Limb (tissue), 2 donors: ENCODE results near the gene HADHA.

Experiments used
- DNase-seq, 2 donors: peaks; one replicate each; pipeline ENCODE4 v3.0.0-alpha.2; 2016; ENCODE audit errors: extremely low spot score in 2 of 2

Gene HADHA

GRCh38 chr2:26245231-26245732 is 850 bp upstream of the HADHA start:
- DNase-seq, result no peak

DNA sequence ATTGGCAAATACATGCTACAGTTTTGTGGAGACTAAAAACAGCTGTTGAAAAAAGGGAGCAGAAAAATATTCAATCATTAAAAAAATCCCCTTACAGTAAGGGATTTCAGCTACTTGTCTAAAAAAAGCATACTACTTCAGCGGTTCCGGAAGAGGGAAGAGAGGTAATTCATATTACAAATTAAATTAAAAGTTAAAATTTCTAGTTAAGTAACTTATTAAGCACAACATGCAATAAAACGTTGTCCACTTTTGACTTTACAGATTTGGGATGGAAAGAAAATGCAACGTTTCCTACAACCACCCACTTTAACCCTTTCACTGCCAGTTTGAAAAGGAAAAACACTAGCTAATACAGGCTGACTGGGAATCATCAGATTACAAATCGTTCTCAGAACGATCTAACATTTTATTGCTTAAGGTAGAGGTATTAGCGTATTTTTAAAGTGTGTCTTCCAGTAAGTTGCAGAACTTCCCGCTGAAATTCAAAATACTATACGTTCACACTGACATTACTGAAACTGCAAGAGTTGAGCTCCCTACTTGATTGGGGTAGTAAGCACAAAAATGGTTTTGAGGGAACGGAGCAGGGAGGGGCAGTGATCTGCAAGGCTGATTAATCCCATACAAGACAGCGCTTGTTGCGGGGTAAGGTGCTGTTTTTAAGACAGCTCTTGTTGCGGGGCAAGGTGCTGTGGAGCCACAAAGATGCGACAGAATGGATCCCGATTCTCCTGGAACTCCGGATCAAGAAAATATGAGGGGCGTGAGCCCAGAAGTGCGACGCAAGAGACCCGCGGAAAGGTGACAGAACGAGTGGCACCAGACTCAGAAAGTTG is 743 bp downstream of the HADHA start:
- DNase-seq, result peak in 1 of 2 donors; percentile 30

DNA sequence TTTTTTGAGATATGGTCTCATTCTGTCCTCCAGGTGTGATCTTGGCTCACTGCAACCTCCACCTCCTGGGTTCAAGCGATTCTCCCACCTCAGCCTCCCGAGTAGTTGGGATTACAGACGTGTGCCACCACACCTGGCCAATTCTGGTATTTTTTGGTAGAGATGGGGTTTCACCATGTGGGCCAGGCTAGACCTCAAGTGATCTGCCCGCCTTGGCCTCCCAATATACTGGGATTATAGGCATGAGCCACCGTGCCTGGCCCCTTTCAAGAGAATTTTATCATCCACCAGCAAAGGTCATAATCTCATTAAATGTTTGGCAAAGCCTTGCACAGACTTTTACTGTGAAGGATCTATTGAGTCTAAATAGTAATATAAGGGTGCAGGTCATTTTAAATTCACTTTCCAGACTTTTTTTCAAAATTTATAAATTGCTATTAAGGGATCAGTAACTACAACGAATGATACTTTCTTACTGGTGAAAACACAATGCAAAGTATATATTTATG is 2.5 kb downstream of the HADHA start:
- no peak for DNase-seq

DNA sequence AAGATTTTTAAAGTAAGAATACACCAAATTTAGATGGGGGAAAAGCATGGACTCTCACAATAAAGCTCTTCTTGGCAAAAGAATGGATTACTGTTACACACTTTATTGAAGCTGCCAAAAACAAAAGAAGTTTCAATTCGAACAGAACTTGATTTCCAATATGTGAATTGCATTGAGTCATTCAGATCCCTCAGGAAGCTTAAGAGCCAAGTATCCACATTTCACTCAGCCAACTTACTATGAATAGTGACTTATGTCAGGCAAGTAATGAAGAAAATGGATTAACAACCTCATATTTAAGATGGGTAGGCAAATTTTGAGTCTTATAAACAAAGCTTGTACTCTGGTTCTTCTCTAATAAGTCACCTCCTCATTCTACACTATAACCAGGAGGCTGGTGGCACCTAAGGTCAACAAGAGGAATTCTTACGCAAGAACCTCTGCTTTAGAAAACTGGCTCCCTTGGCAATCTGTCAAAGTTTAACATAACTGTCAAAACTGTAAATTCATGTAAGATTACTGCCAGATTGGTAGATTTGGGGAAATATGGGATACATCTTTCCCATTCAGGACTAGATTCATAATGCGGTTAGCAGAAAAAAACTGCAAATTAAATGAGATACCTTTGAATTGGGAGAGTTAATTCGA is 6.0 kb downstream of the HADHA start:
- no peak for DNase-seq

GRCh38 chr2:26237868-26238267 is 6.6 kb downstream of the HADHA start:
- no peak for DNase-seq

GRCh38 chr2:26235089-26235488 is 9.3 kb downstream of the HADHA start:
- DNase-seq, result no peak

DNA sequence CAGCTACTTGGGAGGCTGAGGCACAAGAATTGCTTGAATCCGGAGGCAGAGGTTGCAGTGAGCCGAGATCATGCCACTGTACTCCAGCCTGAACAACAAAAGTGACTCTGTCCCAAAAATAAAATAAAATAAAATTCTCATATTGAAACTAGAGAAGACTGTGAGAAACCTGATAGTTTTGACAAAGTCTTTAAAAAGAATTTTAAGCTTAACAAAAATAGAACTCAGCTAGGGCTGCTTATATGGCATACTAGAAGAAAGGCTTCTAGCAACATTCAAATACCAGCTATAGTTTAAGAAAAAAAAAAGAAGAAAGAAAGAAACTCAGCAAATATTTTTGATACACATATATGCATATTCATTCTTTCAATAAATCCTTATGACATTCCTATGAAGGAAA is 13.6 kb downstream of the HADHA start:
- DNase-seq, result no peak

DNA sequence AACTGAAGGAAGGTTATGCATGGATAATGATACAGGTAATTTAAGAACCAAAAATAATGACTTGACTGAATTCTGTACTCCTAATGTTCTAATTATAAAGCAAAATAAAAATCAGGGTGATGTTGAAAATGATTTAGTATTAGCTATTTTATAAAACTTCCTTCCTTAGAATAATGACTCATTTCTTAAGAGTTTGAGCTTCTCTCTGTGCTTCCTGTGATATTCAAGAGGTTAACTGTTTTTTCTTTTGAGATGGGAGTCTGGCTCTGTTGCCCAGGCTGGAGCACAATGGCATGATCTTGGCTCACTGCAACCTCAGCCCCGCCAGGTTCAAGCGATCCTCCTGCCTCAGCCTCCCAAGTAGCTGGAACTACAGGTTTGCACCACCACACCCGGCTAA is 14.8 kb downstream of the HADHA start:
- no peak for DNase-seq

DNA sequence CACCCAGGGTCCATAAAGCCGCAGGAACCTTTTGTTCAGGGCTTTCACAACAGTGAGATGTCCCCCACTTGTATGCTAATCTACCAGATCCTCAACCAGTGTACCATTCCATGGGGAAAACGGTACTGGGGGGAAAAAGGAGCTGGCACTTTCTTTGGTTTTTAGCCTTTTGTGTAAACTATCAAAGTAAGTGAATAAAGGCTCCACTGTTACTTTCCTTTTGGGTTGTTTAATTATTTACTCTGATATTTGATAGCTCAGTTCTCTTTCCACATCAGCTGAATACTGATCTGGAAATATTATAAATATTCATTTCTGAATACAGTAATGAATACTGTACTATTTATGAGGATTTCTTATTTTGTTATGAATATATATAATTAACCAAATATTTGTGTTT is 20.3 kb downstream of the HADHA start:
- no peak for DNase-seq

GRCh38 chr2:26223018-26223417 is 21.4 kb downstream of the HADHA start:
- DNase-seq, result no peak

DNA sequence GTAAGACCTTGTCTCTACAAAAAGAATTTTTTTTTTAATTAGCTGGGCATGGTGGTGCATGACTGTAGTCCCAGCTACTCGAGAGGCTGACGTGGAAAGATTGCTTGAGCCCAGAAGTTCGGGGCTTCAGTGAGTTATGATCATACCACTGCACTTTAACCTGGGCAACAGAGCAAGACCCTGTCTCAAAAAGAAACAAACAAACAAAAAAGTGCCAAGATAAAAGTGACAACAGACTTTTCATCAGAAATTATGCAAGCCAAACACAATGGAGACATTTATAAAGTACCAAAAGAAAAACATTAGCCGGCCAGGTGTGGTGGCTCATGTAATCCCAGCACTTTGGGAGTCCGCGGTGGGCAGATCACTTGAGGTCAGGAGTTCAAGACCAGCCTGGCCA is 26.7 kb downstream of the HADHA start:
- DNase-seq, result no peak

DNA sequence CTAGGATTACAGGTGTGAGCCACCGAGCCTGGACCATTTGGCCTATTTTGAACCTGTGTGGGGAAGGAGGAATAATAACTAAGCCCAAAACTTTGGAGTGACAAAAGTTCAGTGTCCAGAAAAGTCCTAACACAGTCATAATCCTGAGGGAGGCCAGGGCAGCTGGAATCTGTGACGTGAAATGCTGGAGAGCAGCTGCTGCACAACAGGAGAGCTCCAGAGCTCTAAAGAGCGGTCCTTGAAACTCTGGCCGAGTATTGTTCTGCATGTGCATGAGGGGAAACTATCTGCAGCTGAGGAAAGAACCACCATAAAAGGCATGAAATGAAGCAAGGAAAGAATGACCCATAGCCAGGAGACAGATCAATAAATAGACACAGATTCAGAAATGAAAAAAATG is 27.8 kb downstream of the HADHA start:
- no peak for DNase-seq

DNA sequence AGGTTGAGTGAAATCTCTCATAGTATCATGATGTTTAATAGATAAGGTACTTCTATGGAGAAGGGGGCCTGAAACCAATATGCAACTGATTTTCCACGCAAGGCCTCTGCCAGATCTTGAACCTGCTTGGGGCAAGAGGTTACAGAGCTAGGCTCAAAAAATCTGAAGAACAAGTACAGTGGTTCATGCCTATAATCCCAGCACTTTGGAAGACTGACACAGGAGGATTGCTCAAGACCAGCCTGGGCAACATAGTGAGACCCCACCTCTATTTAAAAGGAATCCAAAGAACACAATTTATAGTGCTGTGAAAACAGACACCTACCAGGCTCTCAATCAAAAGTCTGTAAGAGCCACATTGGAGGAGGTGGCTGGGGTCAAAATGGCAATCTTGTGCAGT is 28.6 kb downstream of the HADHA start:
- no peak for DNase-seq

DNA sequence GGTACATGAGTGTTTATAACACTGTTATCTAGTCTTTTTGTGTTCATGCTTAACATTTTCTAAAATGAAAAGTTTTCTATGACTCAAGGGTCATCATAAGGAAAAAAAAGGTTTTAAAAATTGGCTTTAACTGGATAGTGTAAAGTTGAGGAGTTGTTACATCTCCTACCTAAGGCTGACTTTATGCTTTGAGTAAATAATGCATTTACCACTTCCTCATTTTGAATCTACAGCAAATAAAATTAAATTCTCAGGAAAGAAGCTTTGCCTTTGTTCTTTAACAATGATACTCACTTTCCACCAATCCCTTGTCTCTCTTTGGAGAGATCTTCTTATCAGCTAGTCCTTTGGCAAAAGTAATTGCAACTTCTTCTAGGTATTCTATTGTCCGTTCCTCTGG is 29.7 kb downstream of the HADHA start:
- DNase-seq, result no peak

DNA sequence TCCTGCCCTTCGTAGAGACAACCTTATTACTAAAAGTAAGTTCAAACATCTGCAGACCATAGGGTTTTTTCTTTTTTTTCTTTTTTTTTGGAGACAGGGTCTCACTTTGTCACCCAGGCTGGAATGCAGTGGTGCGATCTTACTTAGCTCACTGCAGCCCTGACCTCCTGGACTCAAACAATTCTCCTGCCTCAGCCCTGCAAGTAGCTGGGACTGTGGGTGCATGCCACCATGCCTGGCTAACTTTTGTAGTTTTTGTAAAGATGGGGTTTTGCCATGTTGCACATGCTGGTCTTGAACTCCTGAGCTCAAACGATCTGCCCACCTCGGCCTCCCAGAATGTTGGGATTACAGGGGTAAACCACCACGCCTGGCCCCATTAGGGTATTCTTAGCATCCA is 32.4 kb downstream of the HADHA start:
- DNase-seq, result no peak

DNA sequence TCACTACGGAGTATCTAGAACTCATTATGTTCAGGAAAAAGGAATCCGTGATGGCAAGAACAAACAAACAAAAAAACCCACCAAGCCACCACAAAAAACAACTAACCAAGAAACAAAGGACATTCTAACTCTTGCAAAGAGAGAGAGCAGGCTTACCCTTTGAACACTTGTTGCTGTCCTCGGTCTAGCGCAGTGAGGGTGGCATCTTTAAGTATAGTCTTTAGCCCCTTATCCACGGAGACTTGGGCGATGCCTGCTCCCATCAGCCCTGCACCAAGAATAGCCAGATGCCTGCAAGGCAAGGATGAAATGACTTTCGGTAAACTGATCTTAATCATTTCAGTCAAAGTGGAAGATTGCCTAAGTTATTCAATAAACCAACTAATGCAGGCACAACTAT is 40.5 kb downstream of the HADHA start:
- no peak for DNase-seq

DNA sequence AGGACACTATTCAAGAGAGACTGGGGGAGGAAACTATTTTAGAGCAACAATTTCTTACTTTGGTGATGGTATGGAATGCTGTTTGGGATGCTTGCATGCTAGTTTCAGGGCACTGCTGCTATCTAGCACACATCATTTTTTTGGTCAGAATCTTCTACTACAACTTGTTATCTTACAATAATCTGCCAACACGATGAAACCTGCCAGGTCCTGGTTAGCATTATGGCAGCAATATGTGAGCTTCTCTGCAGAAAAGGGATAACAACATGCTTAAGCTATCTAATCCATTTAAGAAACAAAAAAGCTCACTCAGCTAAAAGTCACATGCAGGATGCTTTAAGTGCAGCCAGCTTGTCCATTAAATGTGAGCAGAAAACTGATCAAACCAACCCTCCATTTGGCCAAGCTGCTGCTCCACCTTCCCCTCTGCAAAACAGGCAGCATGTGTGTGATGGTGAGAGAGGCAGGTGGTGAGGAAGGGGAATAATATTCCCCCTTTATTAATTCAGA is 41.4 kb downstream of the HADHA start:
- DNase-seq, result no peak

DNA sequence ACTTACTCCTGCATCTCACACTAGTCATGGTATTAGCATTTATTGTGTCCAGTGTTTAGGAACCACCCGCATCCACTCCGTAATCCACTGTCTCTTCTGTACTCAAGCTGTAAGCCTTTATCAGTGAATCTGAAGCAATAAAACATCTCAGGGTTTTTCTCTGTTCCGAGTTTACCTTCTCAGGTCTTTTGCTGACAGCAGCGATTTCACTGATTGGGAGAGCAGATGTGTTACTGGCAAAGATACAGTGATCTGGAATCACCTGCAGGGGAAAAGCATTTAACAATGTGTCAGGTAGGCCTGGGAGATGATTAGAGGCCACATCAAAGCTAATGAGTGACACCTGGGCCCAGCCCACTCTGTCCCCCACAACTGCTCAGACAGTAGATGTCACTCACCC is 46.9 kb downstream of the HADHA start:
- DNase-seq, result no peak

GRCh38 chr2:26196683-26197418 is 47.6 kb downstream of the HADHA start:
- DNase-seq, result no peak

GRCh38 chr2:26195040-26195984 is 49.1 kb downstream of the HADHA start:
- no peak for DNase-seq
